H7 (cell line): ENCODE results near the gene AHCYL1. TPM values are rescaled to one million over a fixed set of nuclear protein-coding genes. Genes with fewer than 3 reads are reported as not detected.
A peak's percentile ranks its signal among the peaks of the same experiment; 100 is the strongest.
"Not testable (repeated sequence)": the region's sequence is repeated elsewhere in the genome, so short reads cannot be mapped to it uniquely, and the experiment has no call there.

Experiments
- DNase-seq: peaks from one replicate; pipeline ENCODE4 v3.0.0; 2012
- H3K27me3 ChIP-seq: 2 replicates; pipeline ENCODE4 v1.6.0; 2011; ENCODE audit warnings: mild to moderate bottlenecking, low read length; ENCODE audit not compliant: control insufficient read depth, insufficient read depth
- H3K36me3 ChIP-seq: replicated peaks from 2 replicates; pipeline ENCODE4 v1.5.1; 2011; ENCODE audit warnings: low read length; ENCODE audit not compliant: control insufficient read depth, insufficient read depth
- H3K4me3 ChIP-seq: 2 replicates; pipeline ENCODE4 v1.5.1; 2011; ENCODE audit warnings: low read depth, mild to moderate bottlenecking, control low read depth, low read length, moderate library complexity; ENCODE audit not compliant: insufficient read depth
- total RNA-seq: library from RNA; depleted of rRNA; stranded (reverse); fragments of >200 nt; shearing (Covaris generic); gene quantifications from 2 replicates; pipeline ENCODE4 v1.2.3, GENCODE V29; 2014

Gene AHCYL1
- total RNA-seq, 1 experiment from 2014 or later: 49.1 TPM

DNA sequence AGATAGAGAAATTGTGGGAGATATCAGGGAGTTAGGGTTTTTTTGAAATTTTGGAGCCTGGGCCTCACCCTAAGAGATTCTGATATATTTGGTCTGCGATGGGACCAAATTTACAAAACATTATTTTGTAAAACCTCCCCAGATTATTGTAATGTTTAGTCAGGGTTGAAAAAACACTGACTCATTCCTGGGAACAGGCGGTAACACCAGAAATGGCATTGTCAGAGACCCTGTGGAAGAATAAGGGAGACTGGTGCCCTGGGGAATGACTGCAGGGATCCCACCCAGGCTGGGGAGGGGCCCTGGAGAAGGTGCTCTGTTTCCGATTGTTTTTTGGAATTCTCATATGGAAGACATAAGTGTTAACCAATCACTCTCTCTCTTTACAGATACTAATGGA lies 36.7 kb downstream of the AHCYL1 start:
- DNase-seq: no peak
- no peaks in the 10 kb centered on the region for H3K27me3 ChIP-seq
- peaks cover 39% of the 10 kb centered on the region for H3K36me3 ChIP-seq
- H3K4me3 ChIP-seq: no peak overlapping the region

DNA sequence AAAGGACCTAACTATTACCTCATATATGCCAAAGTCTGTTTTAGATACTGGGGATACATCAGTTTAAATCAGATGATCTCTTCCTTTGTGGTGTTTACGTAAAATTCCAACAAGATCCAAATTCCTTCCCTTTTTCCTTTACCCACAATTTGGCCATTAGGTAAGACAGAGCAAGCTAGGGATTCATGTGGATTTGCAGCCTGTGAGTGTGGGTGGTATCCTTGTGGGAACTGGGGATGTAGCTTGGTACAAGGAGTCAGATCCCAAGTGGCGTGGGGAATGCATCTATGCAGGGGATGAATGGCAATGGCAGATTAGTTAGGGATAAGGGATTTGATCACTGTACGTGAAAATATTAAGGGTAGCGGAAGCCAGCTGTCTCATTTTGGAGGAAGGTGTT lies 40.0 kb downstream of the AHCYL1 start:
- Histone ChIP-seq H3K4me3 (no peak overlapping the region), H3K27me3 (no peaks in the 10 kb centered on the region), H3K36me3 (peaks cover 10% of the 10 kb centered on the region)
- DNase-seq: no peak

DNA sequence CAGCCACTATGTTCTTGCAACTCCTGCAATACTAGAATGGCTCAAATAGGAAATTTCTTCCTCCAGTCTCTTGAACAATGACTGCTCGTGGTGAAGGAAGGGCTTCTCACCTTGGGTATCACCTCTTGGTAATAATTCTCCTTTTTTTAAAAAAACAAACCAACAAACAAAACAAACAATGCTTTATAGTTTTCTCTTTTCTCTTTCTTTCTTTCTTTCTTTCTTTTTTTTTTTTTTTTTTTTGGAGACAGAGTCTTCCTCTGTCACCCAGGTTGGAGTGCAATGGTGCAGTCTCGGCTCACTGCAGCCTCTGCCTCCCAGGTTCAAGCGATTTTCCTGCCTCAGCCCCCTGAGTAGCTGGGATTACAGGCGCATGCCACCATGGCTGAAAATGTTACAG lies 46.1 kb downstream of the AHCYL1 start:
- not testable (repeated sequence) for H3K36me3 ChIP-seq, DNase-seq, H3K4me3 ChIP-seq, H3K27me3 ChIP-seq

- H3K27me3 ChIP-seq: no peaks in the 10 kb centered on the region
Measured at GRCh38 chr1:110032327-110032726, 47.8 kb downstream of the AHCYL1 start.

DNA sequence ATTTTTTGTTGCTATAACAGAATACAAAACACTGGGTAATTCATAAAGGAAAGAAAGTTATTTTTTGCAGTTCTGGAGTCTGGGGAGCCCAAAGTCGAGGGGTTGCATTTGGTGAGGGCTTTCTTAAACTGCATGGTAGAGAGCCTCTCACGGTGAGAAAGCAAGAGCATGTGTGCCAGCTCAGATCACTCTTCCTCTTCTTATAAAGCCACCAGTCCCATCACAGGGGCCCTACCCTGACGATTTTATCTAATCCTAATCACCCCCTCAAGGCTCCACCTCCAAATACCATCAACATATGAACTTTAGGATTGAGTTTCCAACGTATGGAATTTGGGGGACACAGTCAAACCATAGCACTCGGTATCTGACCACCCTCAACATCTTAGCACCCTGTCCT lies 48.9 kb downstream of the AHCYL1 start:
- DNase-seq: no peak
- peaks cover 6% of the 10 kb centered on the region for H3K36me3 ChIP-seq
- no peak overlapping the region for H3K4me3 ChIP-seq
- H3K27me3 ChIP-seq: no peaks in the 10 kb centered on the region

More at GRCh38 chr1:110032327-110032726, 47.8 kb downstream of the AHCYL1 start:
- DNase-seq: no peak
- no peak overlapping the region for H3K4me3 ChIP-seq
- H3K36me3 ChIP-seq: no peaks in the 10 kb centered on the region

- peak overlapping the region; percentile 11; the same call in 1 of the 2 replicates for H3K4me3 ChIP-seq
- H3K36me3 ChIP-seq: peaks cover 12% of the 10 kb centered on the region
- no peaks in the 10 kb centered on the region for H3K27me3 ChIP-seq
- no peak for DNase-seq
Measured at GRCh38 chr1:110034040-110034450, 49.5 kb downstream of the AHCYL1 start.

- peak within 1 kb of the TSS; percentile 96 for H3K4me3 ChIP-seq
- peak; percentile 94 for DNase-seq
- H3K27me3 ChIP-seq: no peaks in the 10 kb centered on the region
- H3K36me3 ChIP-seq: peaks cover 18% of the 10 kb centered on the region
Measured at GRCh38 chr1:110034451-110035235, 50.1 kb downstream of the AHCYL1 start, which contains the start of gene STRIP1. Gene STRIP1, plus strand, starts transcription at chr1:110034624. Its CDS starts 14 bp downstream, at chr1:110034638.

GRCh38 chr1:110035236-110035752 lies 50.7 kb downstream of the AHCYL1 start:
- peak overlapping the region; percentile 96 for H3K4me3 ChIP-seq
- no peaks in the 10 kb centered on the region for H3K27me3 ChIP-seq
- no peak for DNase-seq
- peaks cover 23% of the 10 kb centered on the region for H3K36me3 ChIP-seq

GRCh38 chr1:110038271-110038670 lies 53.7 kb downstream of the AHCYL1 start:
- H3K4me3 ChIP-seq: no peak overlapping the region
- H3K36me3 ChIP-seq: peaks cover 50% of the 10 kb centered on the region
- DNase-seq: no peak
- H3K27me3 ChIP-seq: no peaks in the 10 kb centered on the region

- H3K36me3 ChIP-seq: peaks cover 57% of the 10 kb centered on the region
Measured at GRCh38 chr1:110039641-110040040, 55.1 kb downstream of the AHCYL1 start.

DNA sequence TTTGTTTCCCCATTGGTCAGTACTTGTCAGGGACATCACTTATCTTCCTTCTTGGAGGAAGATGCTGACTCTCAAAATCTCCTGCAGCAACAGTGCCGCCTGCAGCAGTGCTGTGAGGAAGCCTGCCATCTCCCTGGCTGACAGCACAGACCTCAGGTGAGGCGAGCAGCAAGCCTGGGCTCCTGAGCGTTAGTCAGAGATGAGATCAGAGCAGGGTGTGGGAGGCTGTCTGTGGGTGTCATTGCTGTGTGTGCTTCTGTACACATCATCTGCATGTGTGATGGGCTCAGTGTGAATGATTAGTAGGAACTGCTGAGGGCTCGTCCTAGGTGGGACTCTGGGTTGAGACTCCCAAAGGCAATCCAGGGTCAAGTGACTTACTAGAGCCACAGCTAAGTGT lies 56.0 kb downstream of the AHCYL1 start:
- peaks cover 65% of the 10 kb centered on the region for H3K36me3 ChIP-seq
- no peak for DNase-seq

More at GRCh38 chr1:110039641-110040040, 55.1 kb downstream of the AHCYL1 start:
- no peak for DNase-seq
- H3K4me3 ChIP-seq: no peak overlapping the region
- H3K27me3 ChIP-seq: no peaks in the 10 kb centered on the region

DNA sequence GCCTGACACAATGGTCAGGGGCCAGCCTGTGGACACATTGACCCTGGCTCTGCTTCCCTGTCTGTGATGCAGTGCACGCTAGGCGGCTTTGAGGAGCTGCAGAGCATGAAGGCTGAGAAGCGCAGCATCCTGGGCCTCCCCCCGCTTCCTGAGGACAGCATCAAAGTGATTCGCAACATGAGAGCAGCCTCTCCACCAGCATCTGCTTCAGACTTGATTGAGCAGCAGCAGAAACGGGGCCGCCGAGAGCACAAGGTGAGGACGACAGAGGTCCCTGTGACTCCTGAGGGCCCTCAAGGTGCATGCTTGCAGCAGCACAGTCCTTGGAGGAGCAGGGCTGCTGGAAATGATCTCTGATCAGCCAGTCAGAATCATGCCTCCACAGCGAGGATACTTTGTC lies 58.5 kb downstream of the AHCYL1 start:
- DNase-seq: no peak
- Histone ChIP-seq H3K4me3 (no peak overlapping the region), H3K36me3 (peaks cover 79% of the 10 kb centered on the region)

More for the DNA sequence above, 56.0 kb downstream of the AHCYL1 start:
- Histone ChIP-seq H3K27me3 (no peaks in the 10 kb centered on the region), H3K4me3 (no peak overlapping the region)

DNA sequence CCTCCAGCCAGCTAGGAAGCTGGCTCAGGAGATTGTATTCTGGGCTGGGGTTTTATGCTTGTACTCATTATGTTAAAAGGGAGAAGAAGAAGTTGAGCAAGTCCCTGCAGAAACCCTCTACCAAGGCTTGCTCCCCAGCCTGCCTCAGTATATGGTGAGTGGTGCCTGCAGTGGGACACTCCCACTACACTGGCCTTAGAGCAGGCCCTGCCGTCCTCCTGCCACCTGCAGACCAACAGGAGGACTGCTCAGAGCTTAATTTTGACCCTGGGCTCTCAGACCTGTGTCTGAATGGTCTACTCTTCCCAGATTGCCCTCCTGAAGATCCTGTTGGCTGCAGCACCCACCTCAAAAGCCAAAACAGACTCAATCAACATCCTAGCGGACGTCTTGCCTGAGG lies 62.9 kb downstream of the AHCYL1 start:
- peaks cover 66% of the 10 kb centered on the region for H3K36me3 ChIP-seq
- DNase-seq: no peak

More for the DNA sequence above, 58.5 kb downstream of the AHCYL1 start:
- no peaks in the 10 kb centered on the region for H3K27me3 ChIP-seq

GRCh38 chr1:110048240-110048639 lies 63.7 kb downstream of the AHCYL1 start:
- peaks cover 61% of the 10 kb centered on the region for H3K36me3 ChIP-seq
- no peak for DNase-seq
- no peak overlapping the region for H3K4me3 ChIP-seq
- no peaks in the 10 kb centered on the region for H3K27me3 ChIP-seq

More for the DNA sequence above, 62.9 kb downstream of the AHCYL1 start:
- H3K27me3 ChIP-seq: no peaks in the 10 kb centered on the region
- H3K4me3 ChIP-seq: no peak overlapping the region

DNA sequence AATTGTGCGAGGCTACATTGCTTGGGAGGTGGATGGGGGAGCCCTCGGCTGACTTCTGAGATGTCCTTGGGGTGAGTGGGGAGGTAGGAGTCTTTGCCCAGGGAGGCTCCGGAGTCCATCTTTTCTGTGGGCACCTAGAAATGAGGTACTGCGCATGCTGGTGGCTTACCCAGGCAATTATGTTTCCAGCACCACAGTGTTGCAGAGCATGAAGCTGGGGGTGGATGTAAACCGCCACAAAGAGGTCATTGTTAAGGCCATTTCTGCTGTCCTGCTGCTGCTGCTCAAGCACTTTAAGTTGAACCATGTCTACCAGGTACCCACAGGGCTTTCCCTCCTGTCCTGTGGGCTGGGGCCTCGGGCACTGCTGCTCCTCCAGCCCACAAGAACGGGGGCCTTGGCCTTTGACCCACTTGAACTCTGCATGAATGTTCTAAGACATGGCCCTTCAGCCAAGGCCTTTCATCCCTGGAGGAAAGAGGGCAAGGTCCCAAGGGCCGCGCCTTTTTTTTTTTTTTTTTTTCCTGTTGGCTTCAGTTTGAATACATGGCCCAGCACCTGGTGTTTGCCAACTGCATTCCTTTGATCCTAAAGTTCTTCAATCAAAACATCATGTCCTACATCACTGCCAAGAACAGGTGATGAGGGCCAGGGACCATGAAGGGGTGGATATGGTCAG lies 64.5 kb downstream of the AHCYL1 start:
- no peak for DNase-seq
- H3K27me3 ChIP-seq: no peaks in the 10 kb centered on the region
- H3K4me3 ChIP-seq: no peak overlapping the region
- peaks cover 58% of the 10 kb centered on the region for H3K36me3 ChIP-seq
